Activated CD4-positive, alpha-beta memory T cell treated with anti-CD3 and anti-CD28 coated beads for 36 hours (primary cell): ENCODE measurements around the gene ZFAND3. TPM values are rescaled to one million over a fixed set of nuclear protein-coding genes. Genes with fewer than 3 reads are reported as not detected.
"Not testable (repeated sequence)": the region's sequence is repeated elsewhere in the genome, so short reads cannot be mapped to it uniquely, and the experiment has no call there.

ENCODE experiments used
- CTCF ChIA-PET: fragments of 350-600 bp; sonication (Branson Sonifier 250); formaldehyde crosslinking; loops from one replicate; lab custom pipeline; 2021; ENCODE audit warnings: antibody characterized with exemption, inconsistent platforms; lab: Charles Lee
- POLR2A ChIA-PET: fragments of 350-600 bp; sonication (Branson Sonifier 250); formaldehyde crosslinking; loops from one replicate; lab custom pipeline; 2021; ENCODE audit warnings: antibody characterized with exemption; lab: Charles Lee
- DNase-seq: peaks from one replicate; pipeline ENCODE4 v3.0.0-alpha.2; 2020
- H3K27ac Mint-ChIP-seq: one replicate; pipeline ENCODE4 v1.8.0; 2021; ENCODE audit warnings: mixed read lengths
- H3K27me3 Mint-ChIP-seq: one replicate; pipeline ENCODE4 v1.8.0; 2021; ENCODE audit warnings: mixed read lengths
- H3K36me3 Mint-ChIP-seq: one replicate; pipeline ENCODE4 v1.8.0; 2021; ENCODE audit warnings: mixed read lengths
- H3K4me1 Mint-ChIP-seq: one replicate; pipeline ENCODE4 v1.8.0; 2021; ENCODE audit warnings: low read depth, mixed read lengths
- H3K4me3 Mint-ChIP-seq: one replicate; pipeline ENCODE4 v1.8.0; 2021; ENCODE audit warnings: mild to moderate bottlenecking, mixed read lengths
- H3K9me3 Mint-ChIP-seq: one replicate; pipeline ENCODE4 v1.8.0; 2021; ENCODE audit warnings: mixed read lengths
- intact Hi-C: fragments of 100-400 bp; cut with micrococcal nuclease; formaldehyde crosslinking; loops from one replicate; pipeline ENCODE4 v1.15.1; 2023
- total RNA-seq, 2 experiments: library from RNA; stranded (reverse); gene quantifications; one replicate each; pipeline ENCODE4 v1.2.3, GENCODE V29; 2021

Gene ZFAND3
- total RNA-seq, 2 experiments from 2014 or later: 35.1 to 36.4 TPM

DNA sequence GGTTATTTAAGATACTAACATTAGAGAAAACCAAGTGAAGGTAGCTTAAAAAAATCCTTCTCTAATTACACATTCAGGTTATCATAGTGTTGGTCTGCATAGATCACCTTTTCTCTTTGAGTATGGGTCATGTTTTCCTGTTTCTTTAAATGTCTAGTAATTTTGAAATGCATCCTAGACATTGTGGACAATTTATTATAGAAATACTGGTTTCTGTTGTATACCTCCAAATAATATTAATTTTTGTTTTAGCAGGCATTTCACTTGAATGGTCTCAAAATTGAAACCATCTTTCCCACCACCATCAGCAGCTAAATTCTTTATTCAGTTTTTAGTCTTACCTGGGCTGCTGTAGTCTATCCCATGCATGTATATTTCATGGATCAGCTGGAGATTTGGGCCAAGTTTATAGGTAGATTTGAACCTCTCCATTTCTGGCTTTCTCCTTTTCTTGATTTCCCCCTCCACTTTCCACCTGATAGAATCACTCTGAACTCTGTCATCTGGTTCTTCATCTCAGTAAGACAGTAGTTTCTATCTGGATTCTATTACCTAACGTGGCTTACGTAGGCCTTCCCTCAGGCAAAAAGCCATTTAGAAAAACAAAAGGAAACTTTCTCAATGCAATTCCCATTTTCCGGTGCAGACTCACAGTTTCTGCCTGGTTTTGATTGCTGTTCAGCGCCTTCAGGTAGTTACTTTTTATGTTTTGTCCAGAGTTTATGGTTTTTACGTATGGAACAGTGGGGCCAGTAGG lies 52.3 kb downstream of the ZFAND3 start:
- DNase-seq: no peak
- no peak overlapping the region for H3K4me3 Mint-ChIP-seq
- peaks cover 56% of the 10 kb centered on the region for H3K4me1 Mint-ChIP-seq
- intact Hi-C loops: no loop called here
- peaks cover 13% of the 10 kb centered on the region for H3K36me3 Mint-ChIP-seq
- H3K9me3 Mint-ChIP-seq: peaks cover 18% of the 10 kb centered on the region
- ChIA-PET CTCF (interaction anchor here (0.8 kb wide), 1 partner anchor 12 kb away, joined by 3 read pairs; no protein-coding TSS in a partner anchor), POLR2A (no interaction called here)
- H3K27ac Mint-ChIP-seq: no peak overlapping the region
- H3K27me3 Mint-ChIP-seq: no peaks in the 10 kb centered on the region

DNA sequence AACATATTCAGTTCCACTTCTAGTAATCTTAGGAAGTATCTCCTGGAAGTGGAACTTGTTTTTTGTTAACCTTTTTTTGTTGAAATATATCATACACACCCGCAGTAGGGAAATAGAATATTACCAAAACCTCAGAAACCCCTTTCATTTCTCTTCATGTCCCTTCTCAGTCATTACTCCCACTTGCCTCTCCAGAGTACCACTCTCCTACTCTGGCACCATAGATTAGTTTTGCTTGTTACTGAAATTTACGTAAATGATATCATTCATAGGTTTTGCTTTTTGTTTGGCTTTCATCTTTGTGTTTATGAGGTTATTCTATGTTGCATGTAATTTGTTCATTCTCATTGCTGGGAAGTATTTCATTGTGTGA lies 52.8 kb downstream of the ZFAND3 start:
- Mint-ChIP-seq H3K4me3 (no peak overlapping the region), H3K4me1 (peaks cover 56% of the 10 kb centered on the region), H3K36me3 (peaks cover 13% of the 10 kb centered on the region), H3K27me3 (no peaks in the 10 kb centered on the region), H3K27ac (no peak overlapping the region), H3K9me3 (peaks cover 18% of the 10 kb centered on the region)
- ChIA-PET POLR2A (no interaction called here), CTCF (no interaction called here)
- DNase-seq: no peak
- intact Hi-C loops: no loop called here

DNA sequence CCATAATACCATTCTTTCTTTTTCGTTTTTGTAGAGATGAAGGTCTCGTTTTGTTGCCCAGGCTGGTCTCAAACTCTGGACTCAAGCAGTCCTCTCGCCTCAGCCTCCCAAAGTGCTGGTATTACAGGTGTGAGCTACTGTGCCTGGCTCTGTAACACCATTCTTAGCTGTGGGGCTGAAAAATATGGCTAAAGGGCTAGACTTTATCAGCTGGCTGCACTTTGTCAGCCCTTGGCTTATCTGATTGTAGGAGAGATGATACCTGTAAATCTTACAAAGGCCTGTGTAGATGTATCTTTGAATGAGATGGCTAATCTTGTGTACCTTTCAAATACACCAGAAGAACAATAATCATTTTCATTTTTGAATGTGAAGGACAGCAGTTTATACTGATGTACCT lies 55.2 kb downstream of the ZFAND3 start:
- H3K27ac Mint-ChIP-seq: no peak overlapping the region
- intact Hi-C loops: no loop called here
- peaks cover 12% of the 10 kb centered on the region for H3K36me3 Mint-ChIP-seq
- CTCF ChIA-PET: interaction anchor here (0.6 kb wide), 1 partner anchor 28 kb away, joined by 3 read pairs; no protein-coding TSS in a partner anchor
- H3K4me3 Mint-ChIP-seq: no peak overlapping the region
- H3K4me1 Mint-ChIP-seq: peaks cover 58% of the 10 kb centered on the region
- H3K27me3 Mint-ChIP-seq: no peaks in the 10 kb centered on the region
- peaks cover 18% of the 10 kb centered on the region for H3K9me3 Mint-ChIP-seq
- DNase-seq: no peak
- POLR2A ChIA-PET: no interaction called here

DNA sequence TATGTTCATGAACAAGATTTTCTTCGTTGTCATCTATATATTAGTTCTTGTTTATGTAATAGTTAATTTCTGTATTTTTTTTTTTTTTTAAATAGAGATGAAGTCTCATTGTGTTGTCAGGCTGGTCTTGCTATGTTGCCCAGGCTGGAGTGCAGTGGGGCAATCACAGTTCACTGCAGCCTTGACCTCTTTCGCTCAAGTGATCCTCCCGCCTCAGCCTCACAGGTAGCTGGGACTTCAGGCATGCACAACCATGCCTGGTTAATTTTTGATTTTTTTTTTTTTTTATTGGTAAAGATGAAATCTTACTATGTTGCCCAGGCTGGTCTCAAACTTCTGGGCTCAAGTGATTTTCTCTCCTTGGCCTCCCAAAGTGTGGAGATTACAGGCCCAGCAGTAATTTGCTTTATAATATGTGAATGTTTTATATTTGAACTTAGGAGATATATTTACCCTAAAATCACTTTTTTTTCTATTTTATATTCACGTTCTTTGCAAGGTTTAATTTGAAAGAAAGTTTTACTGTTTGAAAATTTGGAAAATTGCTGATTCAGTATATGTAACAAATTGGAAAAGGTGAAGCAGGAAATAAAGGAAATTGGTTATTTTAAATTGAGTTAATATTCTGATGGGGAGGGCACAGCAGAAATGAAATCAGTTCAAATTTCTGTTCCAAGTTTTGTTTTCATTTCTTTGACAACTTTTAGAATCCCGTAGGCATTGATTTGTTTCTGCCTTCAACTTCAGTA lies 56.2 kb downstream of the ZFAND3 start:
- H3K27ac Mint-ChIP-seq: no peak overlapping the region
- peaks cover 17% of the 10 kb centered on the region for H3K9me3 Mint-ChIP-seq
- H3K27me3 Mint-ChIP-seq: no peaks in the 10 kb centered on the region
- peaks cover 63% of the 10 kb centered on the region for H3K4me1 Mint-ChIP-seq
- H3K4me3 Mint-ChIP-seq: no peak overlapping the region
- intact Hi-C loops: no loop called here
- ChIA-PET CTCF (no interaction called here), POLR2A (no interaction called here)
- H3K36me3 Mint-ChIP-seq: peaks cover 13% of the 10 kb centered on the region
- DNase-seq: no peak

DNA sequence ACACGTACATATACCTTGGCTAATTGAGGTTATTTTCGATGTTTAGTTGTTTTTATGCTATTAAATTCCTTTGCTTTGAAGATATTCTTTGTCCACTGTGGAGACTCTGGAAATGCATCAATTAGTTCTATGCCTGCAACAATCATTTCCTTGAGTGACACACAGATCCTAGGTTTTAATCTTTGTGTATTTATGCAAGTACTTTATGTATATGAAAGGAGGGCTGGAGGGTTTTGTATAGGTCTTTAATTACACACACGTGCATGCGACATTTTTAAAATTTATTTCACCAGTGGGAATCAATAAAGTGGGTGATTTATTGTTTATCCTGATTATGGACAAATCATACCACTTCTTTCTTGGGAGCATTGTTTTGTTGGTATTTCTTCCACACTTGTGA lies 57.3 kb downstream of the ZFAND3 start:
- Mint-ChIP-seq H3K36me3 (peaks cover 6% of the 10 kb centered on the region), H3K9me3 (peaks cover 7% of the 10 kb centered on the region), H3K27ac (no peak overlapping the region), H3K4me3 (no peak overlapping the region), H3K4me1 (peaks cover 55% of the 10 kb centered on the region), H3K27me3 (no peaks in the 10 kb centered on the region)
- DNase-seq: no peak
- intact Hi-C loops: no loop called here
- CTCF ChIA-PET: interaction anchor here (0.6 kb wide), 1 partner anchor 44 kb away, joined by 3 read pairs; no protein-coding TSS in a partner anchor
- POLR2A ChIA-PET: no interaction called here

DNA sequence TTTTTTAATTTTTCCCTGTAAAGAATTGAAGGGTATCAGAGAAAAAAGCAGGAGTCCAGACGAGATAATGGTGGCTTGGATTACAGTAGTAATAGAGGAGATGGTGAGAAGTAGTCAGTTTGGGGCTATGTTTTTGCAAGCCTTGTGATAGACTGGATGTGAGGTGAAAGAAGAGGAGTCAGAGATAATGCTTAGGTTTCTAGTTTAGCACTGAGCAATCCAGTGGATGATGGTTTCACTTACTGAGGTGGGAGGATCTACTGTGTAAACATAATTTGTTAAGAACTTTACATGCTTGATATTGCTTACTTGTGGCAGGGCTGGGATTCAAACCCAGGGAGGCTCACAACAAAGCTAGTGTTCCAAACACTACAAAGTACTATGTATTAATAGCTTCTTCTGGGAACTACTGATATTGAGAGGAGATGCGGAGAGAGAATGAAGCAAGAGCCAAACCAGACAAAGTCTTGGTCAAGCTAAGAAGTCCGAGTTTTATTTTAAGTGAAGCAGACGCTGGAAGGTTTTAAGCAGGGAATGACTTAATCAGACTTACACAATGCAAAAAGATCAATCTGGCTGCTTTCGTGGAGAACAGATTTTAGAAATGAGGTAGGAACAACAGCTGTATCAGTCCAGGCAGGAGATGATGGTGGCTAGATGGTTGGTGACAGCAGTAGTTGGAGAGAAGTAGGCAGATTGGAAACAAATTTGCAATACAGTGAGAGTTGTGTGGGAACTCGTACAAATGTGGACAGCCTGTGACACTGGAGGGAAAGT lies 58.0 kb downstream of the ZFAND3 start:
- Mint-ChIP-seq H3K36me3 (peaks cover 3% of the 10 kb centered on the region), H3K27me3 (no peaks in the 10 kb centered on the region), H3K27ac (no peak overlapping the region), H3K4me3 (no peak overlapping the region), H3K9me3 (peaks cover 2% of the 10 kb centered on the region), H3K4me1 (peaks cover 48% of the 10 kb centered on the region)
- intact Hi-C loops: no loop called here
- POLR2A ChIA-PET: no interaction called here
- no peak for DNase-seq
- CTCF ChIA-PET: interaction anchor here (0.6 kb wide), 1 partner anchor 45 kb away, joined by 3 read pairs; no protein-coding TSS in a partner anchor

DNA sequence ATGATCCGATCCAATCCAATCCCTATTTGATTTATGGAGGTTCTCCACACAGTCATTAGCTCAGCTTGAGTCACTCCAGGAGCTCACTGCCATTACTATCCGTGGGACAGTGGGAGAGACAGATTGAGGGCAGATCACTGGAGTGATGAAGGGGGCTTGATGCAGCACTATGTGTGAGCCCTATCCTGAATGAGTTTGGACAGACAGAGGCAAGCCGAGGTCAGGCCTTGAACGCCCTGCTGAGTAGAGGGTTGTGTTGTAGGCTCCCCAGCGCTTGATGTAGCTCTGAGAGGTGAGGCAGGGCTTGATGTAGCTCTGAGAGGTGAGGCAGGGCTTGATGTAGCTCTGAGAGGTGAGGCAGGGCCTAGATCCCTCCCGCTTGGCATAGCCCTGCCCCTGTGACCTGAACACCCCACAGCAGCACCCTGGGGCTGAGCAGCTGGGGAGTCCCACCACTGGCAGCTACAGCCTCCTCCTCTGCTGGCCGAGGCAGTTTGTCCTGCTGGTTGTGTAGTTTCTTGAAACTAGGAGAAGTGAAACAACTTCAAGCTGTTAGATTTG lies 58.7 kb downstream of the ZFAND3 start:
- CTCF ChIA-PET: no interaction called here
- H3K4me1 Mint-ChIP-seq: peaks cover 45% of the 10 kb centered on the region
- intact Hi-C loops: no loop called here

DNA sequence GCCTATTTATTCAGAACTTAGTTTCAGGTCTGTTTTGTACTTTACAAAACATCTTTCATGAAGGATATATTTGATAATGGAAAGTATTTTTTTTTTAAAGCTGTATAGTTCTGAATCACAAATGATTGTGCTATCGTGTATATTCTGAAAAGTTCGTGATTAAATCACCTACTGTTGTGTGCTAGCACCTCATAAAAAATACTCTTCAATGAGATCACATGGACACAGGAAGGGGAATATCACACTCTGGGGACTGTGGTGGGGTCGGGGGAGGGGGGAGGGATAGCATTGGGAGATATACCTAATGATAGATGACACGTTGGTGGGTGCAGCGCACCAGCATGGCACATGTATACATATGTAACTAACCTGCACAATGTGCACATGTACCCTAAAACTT lies 61.1 kb downstream of the ZFAND3 start:
- DNase-seq, H3K27me3 Mint-ChIP-seq, H3K36me3 Mint-ChIP-seq, CTCF ChIA-PET, intact Hi-C loops, H3K9me3 Mint-ChIP-seq, H3K4me3 Mint-ChIP-seq, POLR2A ChIA-PET, H3K27ac Mint-ChIP-seq: not testable (repeated sequence)
- H3K4me1 Mint-ChIP-seq: peaks cover 45% of the 10 kb centered on the region

More for the DNA sequence above, 58.7 kb downstream of the ZFAND3 start:
- Mint-ChIP-seq H3K27me3 (no peaks in the 10 kb centered on the region), H3K27ac (no peak overlapping the region), H3K4me3 (no peak overlapping the region), H3K36me3 (peaks cover 5% of the 10 kb centered on the region), H3K9me3 (no peaks in the 10 kb centered on the region)
- DNase-seq: no peak
- POLR2A ChIA-PET: no interaction called here

DNA sequence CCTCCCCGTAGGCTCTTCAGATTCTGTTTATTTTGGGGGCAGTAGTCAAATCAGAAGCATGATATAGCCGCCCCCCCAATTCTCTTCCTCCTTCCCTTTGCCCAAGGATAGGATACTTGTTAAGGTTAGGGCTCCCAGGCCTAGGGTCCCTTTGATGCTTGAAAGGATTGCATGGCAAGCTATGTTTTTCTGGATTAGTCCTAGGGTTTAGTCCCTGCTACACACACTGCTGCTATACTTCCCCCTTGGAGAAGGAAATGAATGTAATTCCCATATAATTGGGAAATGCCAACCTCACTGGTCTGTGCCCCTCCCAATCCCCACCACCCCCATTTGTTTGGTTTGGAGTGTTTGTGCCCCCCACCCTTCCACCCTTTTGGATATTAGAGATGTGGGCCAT lies 62.8 kb downstream of the ZFAND3 start:
- Mint-ChIP-seq H3K9me3 (no peaks in the 10 kb centered on the region), H3K36me3 (peaks cover 6% of the 10 kb centered on the region), H3K4me3 (no peak overlapping the region), H3K4me1 (peaks cover 34% of the 10 kb centered on the region), H3K27me3 (no peaks in the 10 kb centered on the region), H3K27ac (no peak overlapping the region)
- POLR2A ChIA-PET: no interaction called here
- CTCF ChIA-PET: interaction anchor here (1.3 kb wide), 1 partner anchor 91 kb away, joined by 3 read pairs; no protein-coding TSS in a partner anchor
- intact Hi-C loops: no loop called here
- no peak for DNase-seq

DNA sequence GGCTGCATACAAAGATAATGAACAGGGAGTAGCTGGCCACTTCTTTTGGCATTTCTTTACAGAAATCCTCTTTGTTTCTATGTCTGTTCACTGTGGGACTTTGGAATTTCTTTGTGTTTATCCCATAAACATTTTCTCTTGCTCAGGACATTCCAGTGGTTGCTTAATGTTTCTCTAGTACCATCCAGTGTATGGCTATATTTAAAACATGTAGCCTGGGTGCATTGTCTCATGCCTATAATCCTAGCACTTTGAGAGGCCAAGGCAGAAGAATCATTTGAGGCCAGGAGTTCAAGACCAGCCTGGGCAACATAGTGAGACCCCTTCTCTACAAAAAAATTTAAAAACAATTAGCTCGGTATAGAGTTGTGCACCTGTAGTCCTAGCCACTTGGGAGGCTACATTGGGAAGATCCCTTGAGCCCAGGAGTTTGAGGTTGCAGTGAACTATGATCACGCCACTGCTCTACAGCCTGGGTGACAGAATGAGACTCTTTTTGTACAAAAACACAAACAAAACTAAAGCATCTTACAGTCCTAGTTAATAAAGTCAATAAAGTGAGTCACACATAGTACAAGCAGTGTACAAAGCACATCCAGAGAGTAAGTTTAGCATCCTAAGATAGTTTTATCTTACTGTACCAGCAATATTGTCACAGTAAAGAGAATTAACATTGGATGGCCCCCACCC lies 63.3 kb downstream of the ZFAND3 start:
- Mint-ChIP-seq H3K27me3 (no peaks in the 10 kb centered on the region), H3K36me3 (peaks cover 6% of the 10 kb centered on the region), H3K4me1 (peaks cover 28% of the 10 kb centered on the region), H3K9me3 (no peaks in the 10 kb centered on the region), H3K4me3 (no peak overlapping the region), H3K27ac (no peak overlapping the region)
- ChIA-PET POLR2A (no interaction called here), CTCF (interaction anchor here (1.3 kb wide), 1 partner anchor 92 kb away, joined by 3 read pairs; no protein-coding TSS in a partner anchor)
- intact Hi-C loops: no loop called here
- no peak for DNase-seq

DNA sequence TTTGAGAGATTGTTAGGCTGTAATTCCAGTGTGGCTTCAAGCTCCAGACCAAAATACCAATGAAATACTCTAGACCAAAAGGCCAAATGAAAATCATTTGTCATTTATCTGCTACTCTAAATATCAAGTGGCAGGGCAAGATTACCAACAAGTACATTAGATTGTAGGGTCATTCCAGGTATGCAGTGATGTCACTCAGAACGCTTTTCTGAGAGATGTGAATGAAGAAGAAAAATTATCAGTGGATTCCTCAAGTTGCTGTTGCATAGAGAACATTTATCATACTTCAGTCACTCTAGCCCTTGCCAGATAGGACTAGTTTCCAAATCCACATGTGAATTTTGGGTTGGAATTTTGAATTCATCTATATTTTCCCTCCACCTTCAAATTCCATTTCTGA lies 65.0 kb downstream of the ZFAND3 start:
- intact Hi-C loops: no loop called here
- peaks cover 18% of the 10 kb centered on the region for H3K4me1 Mint-ChIP-seq
- H3K4me3 Mint-ChIP-seq: no peak overlapping the region
- H3K27ac Mint-ChIP-seq: no peak overlapping the region
- no peak for DNase-seq
- H3K36me3 Mint-ChIP-seq: peaks cover 6% of the 10 kb centered on the region
- ChIA-PET POLR2A (no interaction called here), CTCF (no interaction called here)
- H3K9me3 Mint-ChIP-seq: no peaks in the 10 kb centered on the region
- H3K27me3 Mint-ChIP-seq: no peaks in the 10 kb centered on the region
